Cardiac muscle cell (in vitro differentiated cells and primary cell): ENCODE data around the gene BAIAP2L2. TPM values are rescaled to one million over a fixed set of nuclear protein-coding genes. Genes with fewer than 3 reads are reported as not detected.

Experiments used
- DNase-seq, 2 donors: peaks; one replicate each; pipeline versions ENCODE4 v3.0.0 to v3.0.0-alpha.2; 2010 to 2017; ENCODE audit warnings: low read depth in 1 of 2, low spot score in 1 of 2
- H3K27ac ChIP-seq: fragments of 200-600 bp; sonication (generic); 2 replicates; pipeline ENCODE4 v1.5.1; 2016
- H3K27me3 ChIP-seq: fragments of 200-600 bp; sonication (generic); 2 replicates; pipeline ENCODE4 v1.6.0; 2016; ENCODE audit warnings: control low read depth
- H3K36me3 ChIP-seq: fragments of 200-600 bp; sonication (generic); 2 replicates; pipeline ENCODE4 v1.5.1; 2016; ENCODE audit warnings: control low read depth
- H3K4me1 ChIP-seq: fragments of 200-600 bp; sonication (generic); 2 replicates; pipeline ENCODE4 v1.8.1; 2017; ENCODE audit warnings: low read depth, mild to moderate bottlenecking, mixed run types
- H3K4me3 ChIP-seq: fragments of 200-600 bp; sonication (generic); 2 replicates; pipeline ENCODE4 v1.5.1; 2016; ENCODE audit warnings: mild to moderate bottlenecking
- H3K9me3 ChIP-seq: fragments of 200-600 bp; sonication (generic); 2 replicates; pipeline ENCODE4 v1.5.1; 2017; ENCODE audit warnings: low read depth, mild to moderate bottlenecking, control low read depth
- CTCF ChIP-seq: IDR thresholded peaks from 2 replicates; pipeline ENCODE4 v1.5.1; 2012; ENCODE audit warnings: low read depth, mild to moderate bottlenecking, low read length
- polyA plus RNA-seq: library from polyadenylated mRNA; unstranded; fragments of >200 nt; fragmentation: Nextera tagmentation; extraction: Ambion mirVana; gene quantifications from 2 replicates; pipeline ENCODE4 v1.2.1, GENCODE V29; 2016
- total RNA-seq: library from RNA; depleted of rRNA; stranded (reverse); fragments of >200 nt; gene quantifications from 2 replicates; pipeline ENCODE4 v1.2.3, GENCODE V29; 2016

BAIAP2L2 gene
- total and polyA plus RNA-seq, 2 experiments from 2014 or later: 1.3 to 2.3 TPM

- TF ChIP-seq CTCF: no peak
- no peak overlapping the region for H3K27ac ChIP-seq
- H3K4me1 ChIP-seq: no peaks in the 10 kb centered on the region
- H3K36me3 ChIP-seq: no peaks in the 10 kb centered on the region
- no peaks in the 10 kb centered on the region for H3K9me3 ChIP-seq
- DNase-seq: no peak
- H3K27me3 ChIP-seq: no peaks in the 10 kb centered on the region
- H3K4me3 ChIP-seq: no peak overlapping the region
Observed at GRCh38 chr22:38126928-38127668, 16.6 kb upstream of the BAIAP2L2 start.

GRCh38 chr22:38125751-38126201, 15.3 kb upstream of the BAIAP2L2 start:
- TF ChIP-seq CTCF: no peak
- no peak for DNase-seq
- Histone ChIP-seq H3K27me3 (no peaks in the 10 kb centered on the region), H3K4me1 (no peaks in the 10 kb centered on the region), H3K9me3 (no peaks in the 10 kb centered on the region), H3K4me3 (no peak overlapping the region), H3K36me3 (no peaks in the 10 kb centered on the region), H3K27ac (no peak overlapping the region)

- Histone ChIP-seq H3K9me3 (no peaks in the 10 kb centered on the region), H3K4me3 (no peak overlapping the region), H3K4me1 (no peaks in the 10 kb centered on the region), H3K27ac (no peak overlapping the region), H3K36me3 (no peaks in the 10 kb centered on the region), H3K27me3 (no peaks in the 10 kb centered on the region)
- no peak for DNase-seq
- no peak for TF ChIP-seq CTCF
Observed at GRCh38 chr22:38125038-38125610, 14.6 kb upstream of the BAIAP2L2 start.

GRCh38 chr22:38124236-38124974, 13.9 kb upstream of the BAIAP2L2 start:
- no peak for DNase-seq
- TF ChIP-seq CTCF: no peak
- H3K4me1 ChIP-seq: no peaks in the 10 kb centered on the region
- no peaks in the 10 kb centered on the region for H3K27me3 ChIP-seq
- no peaks in the 10 kb centered on the region for H3K36me3 ChIP-seq
- H3K27ac ChIP-seq: no peak overlapping the region
- no peak overlapping the region for H3K4me3 ChIP-seq
- no peaks in the 10 kb centered on the region for H3K9me3 ChIP-seq

GRCh38 chr22:38122616-38123015, 12.1 kb upstream of the BAIAP2L2 start:
- no peaks in the 10 kb centered on the region for H3K27me3 ChIP-seq
- no peaks in the 10 kb centered on the region for H3K4me1 ChIP-seq
- H3K36me3 ChIP-seq: no peaks in the 10 kb centered on the region
- no peak overlapping the region for H3K4me3 ChIP-seq
- no peaks in the 10 kb centered on the region for H3K9me3 ChIP-seq
- no peak for DNase-seq
- no peak for TF ChIP-seq CTCF
- no peak overlapping the region for H3K27ac ChIP-seq
